ENCODE data around the gene LSR.

GRCh38 chr19:35316560-35316959 lies 67.8 kb downstream of the LSR start:
- TF ChIP-seq, protein P1, sequence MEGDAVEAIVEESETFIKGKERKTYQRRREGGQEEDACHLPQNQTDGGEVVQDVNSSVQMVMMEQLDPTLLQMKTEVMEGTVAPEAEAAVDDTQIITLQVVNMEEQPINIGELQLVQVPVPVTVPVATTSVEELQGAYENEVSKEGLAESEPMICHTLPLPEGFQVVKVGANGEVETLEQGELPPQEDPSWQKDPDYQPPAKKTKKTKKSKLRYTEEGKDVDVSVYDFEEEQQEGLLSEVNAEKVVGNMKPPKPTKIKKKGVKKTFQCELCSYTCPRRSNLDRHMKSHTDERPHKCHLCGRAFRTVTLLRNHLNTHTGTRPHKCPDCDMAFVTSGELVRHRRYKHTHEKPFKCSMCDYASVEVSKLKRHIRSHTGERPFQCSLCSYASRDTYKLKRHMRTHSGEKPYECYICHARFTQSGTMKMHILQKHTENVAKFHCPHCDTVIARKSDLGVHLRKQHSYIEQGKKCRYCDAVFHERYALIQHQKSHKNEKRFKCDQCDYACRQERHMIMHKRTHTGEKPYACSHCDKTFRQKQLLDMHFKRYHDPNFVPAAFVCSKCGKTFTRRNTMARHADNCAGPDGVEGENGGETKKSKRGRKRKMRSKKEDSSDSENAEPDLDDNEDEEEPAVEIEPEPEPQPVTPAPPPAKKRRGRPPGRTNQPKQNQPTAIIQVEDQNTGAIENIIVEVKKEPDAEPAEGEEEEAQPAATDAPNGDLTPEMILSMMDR (IDR thresholded peaks at IDR 0.05), result no peak
- TF ChIP-seq, protein P2, sequence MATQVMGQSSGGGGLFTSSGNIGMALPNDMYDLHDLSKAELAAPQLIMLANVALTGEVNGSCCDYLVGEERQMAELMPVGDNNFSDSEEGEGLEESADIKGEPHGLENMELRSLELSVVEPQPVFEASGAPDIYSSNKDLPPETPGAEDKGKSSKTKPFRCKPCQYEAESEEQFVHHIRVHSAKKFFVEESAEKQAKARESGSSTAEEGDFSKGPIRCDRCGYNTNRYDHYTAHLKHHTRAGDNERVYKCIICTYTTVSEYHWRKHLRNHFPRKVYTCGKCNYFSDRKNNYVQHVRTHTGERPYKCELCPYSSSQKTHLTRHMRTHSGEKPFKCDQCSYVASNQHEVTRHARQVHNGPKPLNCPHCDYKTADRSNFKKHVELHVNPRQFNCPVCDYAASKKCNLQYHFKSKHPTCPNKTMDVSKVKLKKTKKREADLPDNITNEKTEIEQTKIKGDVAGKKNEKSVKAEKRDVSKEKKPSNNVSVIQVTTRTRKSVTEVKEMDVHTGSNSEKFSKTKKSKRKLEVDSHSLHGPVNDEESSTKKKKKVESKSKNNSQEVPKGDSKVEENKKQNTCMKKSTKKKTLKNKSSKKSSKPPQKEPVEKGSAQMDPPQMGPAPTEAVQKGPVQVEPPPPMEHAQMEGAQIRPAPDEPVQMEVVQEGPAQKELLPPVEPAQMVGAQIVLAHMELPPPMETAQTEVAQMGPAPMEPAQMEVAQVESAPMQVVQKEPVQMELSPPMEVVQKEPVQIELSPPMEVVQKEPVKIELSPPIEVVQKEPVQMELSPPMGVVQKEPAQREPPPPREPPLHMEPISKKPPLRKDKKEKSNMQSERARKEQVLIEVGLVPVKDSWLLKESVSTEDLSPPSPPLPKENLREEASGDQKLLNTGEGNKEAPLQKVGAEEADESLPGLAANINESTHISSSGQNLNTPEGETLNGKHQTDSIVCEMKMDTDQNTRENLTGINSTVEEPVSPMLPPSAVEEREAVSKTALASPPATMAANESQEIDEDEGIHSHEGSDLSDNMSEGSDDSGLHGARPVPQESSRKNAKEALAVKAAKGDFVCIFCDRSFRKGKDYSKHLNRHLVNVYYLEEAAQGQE (IDR thresholded peaks at IDR 0.05; ENCODE audit: insufficient read depth in 1 of 2, low read depth in 2 of 2, low read length in 1 of 2), result no peak

Measured in Panc1 (cell line).